SH-SY5Y (cell line): ENCODE results near the gene MORC2.

Source experiments
- GATA2 ChIP-seq: IDR thresholded peaks from 2 replicates; pipeline ENCODE4 v1.6.1; 2011; ENCODE audit warnings: mild to moderate bottlenecking, low read depth, low read length
- GATA3 ChIP-seq: IDR thresholded peaks from 2 replicates; pipeline ENCODE4 v1.6.1; 2011; ENCODE audit warnings: low read depth, mild to moderate bottlenecking, low read length, moderate library complexity

GRCh38 chr22:30933457-30933856 is 35.1 kb downstream of the MORC2 start:
- TF ChIP-seq GATA2 (no peak), GATA3 (no peak)
